Caco-2 (cell line): ENCODE measurements around the gene CCDC61. TPM values are rescaled to one million over a fixed set of nuclear protein-coding genes. Genes with fewer than 3 reads are reported as not detected.

Source experiments
- BruUV-seq: library from RNA; stranded (reverse); fragments of 400-500 nt; replicated peaks from 2 replicates; lab custom pipeline; 2021; lab: Mats Ljungman, UMichigan
- CTCF ChIA-PET: fragments of 300-600 bp; sonication (Branson Sonifier 250); formaldehyde crosslinking; loops from one replicate; lab custom pipeline; 2022; ENCODE audit warnings: antibody characterized with exemption; lab: Charles Lee
- POLR2A ChIA-PET: fragments of 300-600 bp; sonication (Branson Sonifier 250); formaldehyde crosslinking; loops from one replicate; lab custom pipeline; 2022; ENCODE audit warnings: antibody characterized with exemption; lab: Charles Lee
- DNase-seq, 2 experiments: peaks; one replicate each; pipeline versions ENCODE4 v3.0.0 to v3.0.0-alpha.2; 2020 to 2022
- H3K27me3 ChIP-seq: replicated peaks from 2 replicates; pipeline ENCODE4 v1.6.0; 2011; ENCODE audit warnings: low read length; ENCODE audit not compliant: control insufficient read depth, insufficient read depth
- H3K36me3 ChIP-seq: 2 replicates; pipeline ENCODE4 v1.5.1; 2011; ENCODE audit warnings: low read length; ENCODE audit not compliant: control insufficient read depth, insufficient read depth
- H3K4me1 ChIP-seq: fragments of 250-450 bp; sonication (Bioruptor Pico); 2 replicates; pipeline ENCODE4 v1.5.1; 2020; ENCODE audit warnings: mild to moderate bottlenecking
- H3K4me3 ChIP-seq: 2 replicates; pipeline ENCODE4 v1.5.1; 2011; ENCODE audit warnings: low read depth, mild to moderate bottlenecking, control low read depth, low read length
- H3K9me3 ChIP-seq: fragments of 250-450 bp; sonication (Bioruptor Pico); 2 replicates; pipeline ENCODE4 v1.5.1; 2020; ENCODE audit warnings: mild to moderate bottlenecking, moderate library complexity
- H3K27ac Mint-ChIP-seq: one replicate; pipeline ENCODE4 v1.8.0; 2022; ENCODE audit warnings: mixed read lengths; ENCODE audit not compliant: unreplicated experiment
- H3K27me3 Mint-ChIP-seq: one replicate; pipeline ENCODE4 v1.8.0; 2022; ENCODE audit warnings: mixed read lengths; ENCODE audit not compliant: insufficient read depth, unreplicated experiment
- H3K36me3 Mint-ChIP-seq: one replicate; pipeline ENCODE4 v1.8.0; 2022; ENCODE audit warnings: mild to moderate bottlenecking, mixed read lengths; ENCODE audit not compliant: insufficient read depth, unreplicated experiment
- H3K4me1 Mint-ChIP-seq: one replicate; pipeline ENCODE4 v1.8.0; 2022; ENCODE audit warnings: low read depth, mixed read lengths; ENCODE audit not compliant: unreplicated experiment
- H3K4me3 Mint-ChIP-seq: one replicate; pipeline ENCODE4 v1.8.0; 2022; ENCODE audit warnings: mild to moderate bottlenecking, moderate library complexity, mixed read lengths; ENCODE audit not compliant: unreplicated experiment
- H3K9me3 Mint-ChIP-seq: one replicate; pipeline ENCODE4 v1.8.0; 2022; ENCODE audit warnings: mixed read lengths; ENCODE audit not compliant: unreplicated experiment
- CTCF ChIP-seq, 2 experiments: fragments of 200-600 bp in 1 of 2; IDR thresholded peaks; 1 replicate in 1 of 2; 2 replicates in 1 of 2; pipeline versions ENCODE4 v1.5.1 to v1.8.0; 2011 to 2022; ENCODE audit warnings: antibody characterized with exemption in 1 of 2, control low read depth in 1 of 2, inconsistent platforms in 1 of 2, low read depth in 1 of 2, low read length in 1 of 2, mild to moderate bottlenecking in 1 of 2, moderate library complexity in 1 of 2; ENCODE audit not compliant: insufficient read depth in 1 of 2, severe bottlenecking in 1 of 2, unreplicated experiment in 1 of 2
- intact Hi-C: fragments of 100-400 bp; cut with micrococcal nuclease; formaldehyde crosslinking; loops from one replicate; pipeline ENCODE4 v1.10.0; 2022; ENCODE audit not compliant: unreplicated experiment
- microRNA-seq: library from miRNA; unstranded; fragments of <30 nt; microRNA quantifications from one replicate; pipeline ENCODE4 v1.2.0, GENCODE V29; 2022
- total RNA-seq: library from RNA; stranded (reverse); gene quantifications from 2 replicates; pipeline ENCODE4 v1.2.3, GENCODE V29; 2022

CCDC61 gene
- total RNA-seq, 1 experiment from 2014 or later, result 21.1 TPM

- Mint-ChIP-seq H3K27ac (peak overlapping the region; percentile 51), H3K36me3 (peaks cover 12% of the 10 kb centered on the region), H3K27me3 (no peaks in the 10 kb centered on the region), H3K9me3 (peaks cover 10% of the 10 kb centered on the region), H3K4me3 (no peak overlapping the region), H3K4me1 (peaks cover 19% of the 10 kb centered on the region)
- no peaks in the 10 kb centered on the region; the same call in 1 of the 2 replicates for H3K9me3 ChIP-seq
- DNase-seq, result peak; percentile 28 to 45
- H3K36me3 ChIP-seq, result no peaks in the 10 kb centered on the region
- ChIA-PET CTCF (interaction anchor here (2.0 to 2.8 kb wide), 2 partner anchors 9 to 39 kb away, joined by 7 to 12 read pairs; no protein-coding TSS in a partner anchor), POLR2A (no interaction called here)
- intact Hi-C loops, result no loop called here
- no peak for TF ChIP-seq CTCF (IDR thresholded peaks at IDR 0.05; ENCODE audit: insufficient read depth in 1 of 2, low read depth in 1 of 2, low read length in 1 of 2, severe bottlenecking in 1 of 2, unreplicated experiment in 1 of 2)
- no TSS peak for BruUV-seq
- H3K4me3 ChIP-seq, result no peak overlapping the region
- no peaks in the 10 kb centered on the region for H3K27me3 ChIP-seq
- peaks cover 38% of the 10 kb centered on the region for H3K4me1 ChIP-seq
Measured at GRCh38 chr19:46067691-46068090, 72.4 kb downstream of the CCDC61 start.

Small RNA genes lying within 50 kb of the gene (microRNA-seq; reads per million reads assigned to microRNA genes)
- gene MIR769, result 171 reads per million, percentile 75 among the genes with 10 or more reads in this experiment

Other genes with a start within 250 kb of the CCDC61 start
- gene SIX5, start 226.2 kb upstream of the CCDC61 start, total RNA-seq, result 23.7 and 28.6 TPM in 2 replicates
- 28.1 and 30.2 TPM in 2 replicates for gene DMPK, start 213.0 kb upstream of the CCDC61 start, total RNA-seq
- 72.4 and 76.3 TPM in 2 replicates for gene DMWD, start 202.6 kb upstream of the CCDC61 start, total RNA-seq
- 0.23 and 0.30 TPM in 2 replicates for gene RSPH6A, start 180.2 kb upstream of the CCDC61 start, total RNA-seq
- 81.8 and 85.0 TPM in 2 replicates for gene SYMPK, start 132.3 kb upstream of the CCDC61 start, total RNA-seq
- gene FOXA3, start 131.1 kb upstream of the CCDC61 start, total RNA-seq, result 15.3 and 19.0 TPM in 2 replicates
- gene IRF2BP1, start 109.3 kb upstream of the CCDC61 start, total RNA-seq, result 27.6 and 29.2 TPM in 2 replicates
- 15.8 and 18.1 TPM in 2 replicates for gene MYPOP, start 92.9 kb upstream of the CCDC61 start, total RNA-seq
- gene NANOS2, start 80.7 kb upstream of the CCDC61 start, total RNA-seq, result not detected in 2 replicates
- 0.05 TPM in 1 of 2 replicates, not detected in the other for gene NOVA2, start 21.6 kb upstream of the CCDC61 start, total RNA-seq
- gene PGLYRP1, start 27.6 kb downstream of the CCDC61 start, total RNA-seq, result not detected in 2 replicates
- 3.9 and 4.4 TPM in 2 replicates for gene IGFL4, start 45.5 kb downstream of the CCDC61 start, total RNA-seq
- 0.53 TPM in 1 of 2 replicates, not detected in the other for gene IGFL3, start 129.2 kb downstream of the CCDC61 start, total RNA-seq
- gene IGFL2, start 152.8 kb downstream of the CCDC61 start, total RNA-seq, result 57.7 and 64.7 TPM in 2 replicates
- not detected in 2 replicates for gene IGFL1, start 234.3 kb downstream of the CCDC61 start, total RNA-seq